MV-4-11 (cell line): ENCODE data around the gene TOP1.
"Not testable (repeated sequence)": the region's sequence is repeated elsewhere in the genome, so short reads cannot be mapped to it uniquely, and the experiment has no call there.

Source experiments
- DNase-seq: peaks from one replicate; lab custom pipeline; 2025; lab: John Stamatoyannopoulos, UW

The TOP1 gene

GRCh38 chr20:41094353-41095055, 65.9 kb downstream of the TOP1 start:
- no peak for DNase-seq

- peak; percentile 52 for DNase-seq
These were observed 66.7 kb downstream of the TOP1 start for GRCh38 chr20:41095110-41095969.

- DNase-seq: no peak
These were observed 70.2 kb downstream of the TOP1 start for GRCh38 chr20:41098703-41099250.

GRCh38 chr20:41100001-41100480, 71.4 kb downstream of the TOP1 start:
- no peak for DNase-seq

GRCh38 chr20:41101660-41102059, 73.0 kb downstream of the TOP1 start:
- DNase-seq: no peak

GRCh38 chr20:41108531-41108930, 79.9 kb downstream of the TOP1 start:
- DNase-seq: no peak

- DNase-seq: no peak
These were observed 81.4 kb downstream of the TOP1 start for GRCh38 chr20:41110012-41110411.

- DNase-seq: no peak
These were observed 82.4 kb downstream of the TOP1 start for GRCh38 chr20:41110930-41111577.

GRCh38 chr20:41111578-41111951, 82.9 kb downstream of the TOP1 start:
- DNase-seq: no peak

- DNase-seq: peak; percentile 37
These were observed 87.8 kb downstream of the TOP1 start for GRCh38 chr20:41116282-41116956.

GRCh38 chr20:41118159-41118558, 89.5 kb downstream of the TOP1 start:
- not testable (repeated sequence) for DNase-seq

- DNase-seq: no peak
These were observed 90.0 kb downstream of the TOP1 start for GRCh38 chr20:41118632-41119031.

- no peak for DNase-seq
These were observed 91.3 kb downstream of the TOP1 start for GRCh38 chr20:41119614-41120561.

- DNase-seq: no peak
These were observed 92.8 kb downstream of the TOP1 start for GRCh38 chr20:41121399-41121798.

GRCh38 chr20:41123631-41124030, 95.0 kb downstream of the TOP1 start:
- DNase-seq: no peak

- DNase-seq: no peak
These were observed 96.0 kb downstream of the TOP1 start for GRCh38 chr20:41124451-41125094.

- DNase-seq: no peak
These were observed 97.2 kb downstream of the TOP1 start for GRCh38 chr20:41125530-41126457.

GRCh38 chr20:41126719-41127118, 98.1 kb downstream of the TOP1 start:
- DNase-seq: no peak

GRCh38 chr20:41128317-41128716, 99.7 kb downstream of the TOP1 start:
- not testable (repeated sequence) for DNase-seq
